Mucosa of rectum (tissue), 2 donors: ENCODE results near the gene SYNDIG1.

Experiments
- H3K27ac ChIP-seq, 2 donors: one replicate each; pipeline ENCODE4 v1.7.0; 2013; ENCODE audit warnings: inconsistent platforms in 2 of 2, low read depth in 2 of 2, low read length in 2 of 2
- H3K27me3 ChIP-seq, 2 donors: one replicate each; pipeline ENCODE4 v1.7.0; 2013; ENCODE audit warnings: low read length in 2 of 2; ENCODE audit not compliant: control insufficient read depth in 2 of 2, insufficient read depth in 2 of 2
- H3K36me3 ChIP-seq, 2 donors: one replicate each; pipeline ENCODE4 v1.7.0; 2013; ENCODE audit warnings: low read length in 2 of 2; ENCODE audit not compliant: control insufficient read depth in 2 of 2, insufficient read depth in 2 of 2
- H3K4me1 ChIP-seq, 2 donors: one replicate each; pipeline ENCODE4 v1.7.0; 2013; ENCODE audit warnings: low read length in 2 of 2, mild to moderate bottlenecking in 1 of 2; ENCODE audit not compliant: control insufficient read depth in 2 of 2, insufficient read depth in 2 of 2
- H3K4me3 ChIP-seq, 2 donors: one replicate each; pipeline ENCODE4 v1.7.0; 2013; ENCODE audit warnings: low read length in 2 of 2
- H3K9ac ChIP-seq, 2 donors: one replicate each; pipeline ENCODE4 v1.7.0; 2013; ENCODE audit warnings: low read length in 2 of 2, low read depth in 1 of 2, mild to moderate bottlenecking in 1 of 2
- H3K9me3 ChIP-seq, 2 donors: one replicate each; pipeline ENCODE4 v1.7.0; 2013; ENCODE audit warnings: low read length in 2 of 2; ENCODE audit not compliant: control insufficient read depth in 2 of 2
- donor health status: healthy.
- donor health status: Normal muscosa, but diverticular disease.

Gene SYNDIG1

DNA sequence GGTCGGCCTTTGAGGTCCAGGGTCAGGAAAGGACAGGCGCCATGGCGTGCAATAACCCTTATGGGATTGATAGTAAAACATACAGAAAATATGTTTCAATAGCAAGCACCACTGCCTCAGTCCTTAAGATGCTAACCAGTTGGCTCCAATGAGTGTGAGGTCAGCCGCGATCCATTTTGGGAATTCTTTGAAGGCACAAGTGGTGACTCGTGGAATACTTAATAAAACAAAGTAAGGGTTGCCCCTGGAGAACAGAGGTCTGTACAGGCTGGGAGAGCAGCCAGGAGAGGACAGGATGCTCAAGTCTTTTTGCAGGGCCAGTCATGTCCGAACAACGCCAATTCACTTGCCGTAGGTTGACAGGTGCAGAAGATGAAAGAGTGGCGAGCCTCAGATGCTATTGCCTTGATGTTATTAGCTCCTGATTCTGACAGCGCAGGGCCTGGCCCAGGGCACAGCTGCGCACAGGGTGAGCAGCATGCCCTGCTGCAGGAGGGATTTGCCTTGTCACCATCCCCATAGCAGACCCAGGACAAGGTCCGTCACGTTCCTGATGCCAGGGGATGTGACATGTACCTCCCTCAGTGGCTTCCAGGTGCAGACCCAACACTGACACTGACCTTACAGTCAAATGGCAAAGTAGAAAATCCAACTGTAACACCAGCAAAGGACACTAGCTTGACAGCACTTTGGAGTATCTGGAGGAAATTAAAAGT, 21.8 kb downstream of the SYNDIG1 start:
- no peaks in the 10 kb centered on the region for H3K36me3 ChIP-seq
- no peaks in the 10 kb centered on the region for H3K9me3 ChIP-seq
- H3K4me3 ChIP-seq = no peak overlapping the region
- no peak overlapping the region for H3K9ac ChIP-seq
- H3K27ac ChIP-seq = no peak overlapping the region
- H3K27me3 ChIP-seq = no peaks in the 10 kb centered on the region
- H3K4me1 ChIP-seq = peaks cover 0 to 8% of the 10 kb centered on the region in 2 donors

DNA sequence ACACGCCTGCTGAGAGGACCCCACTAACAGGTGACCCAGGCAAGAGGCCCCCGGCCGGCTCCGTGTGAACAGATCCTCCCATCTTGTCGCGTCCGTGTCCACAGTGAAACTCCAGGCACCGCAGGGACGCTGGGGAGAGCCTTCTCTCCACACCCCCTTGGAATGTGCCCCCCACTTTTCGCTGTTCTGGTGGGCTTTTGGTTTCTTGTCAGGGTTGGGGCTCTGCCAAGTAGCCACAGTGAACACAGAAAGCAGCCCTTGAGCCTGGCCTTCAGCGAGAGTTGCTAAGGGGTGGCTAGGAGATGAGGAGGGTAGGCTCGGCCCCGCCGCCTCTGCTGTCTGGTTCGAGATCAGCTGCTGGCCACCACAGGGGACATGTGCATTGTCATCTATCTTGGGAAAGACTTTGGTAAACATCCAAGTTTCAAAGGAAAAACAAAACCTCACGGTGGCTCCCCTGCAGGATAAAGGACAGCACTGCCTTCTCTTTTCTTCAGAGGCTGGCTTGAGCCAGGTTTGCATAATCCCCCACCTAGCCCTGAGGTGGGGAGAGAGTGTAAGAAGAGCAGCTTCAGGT, 22.7 kb downstream of the SYNDIG1 start:
- Histone ChIP-seq H3K36me3 (no peaks in the 10 kb centered on the region), H3K4me1 (peaks cover 0 to 8% of the 10 kb centered on the region in 2 donors), H3K4me3 (no peak overlapping the region), H3K9me3 (no peaks in the 10 kb centered on the region), H3K27ac (no peak overlapping the region), H3K9ac (no peak overlapping the region), H3K27me3 (no peaks in the 10 kb centered on the region)

DNA sequence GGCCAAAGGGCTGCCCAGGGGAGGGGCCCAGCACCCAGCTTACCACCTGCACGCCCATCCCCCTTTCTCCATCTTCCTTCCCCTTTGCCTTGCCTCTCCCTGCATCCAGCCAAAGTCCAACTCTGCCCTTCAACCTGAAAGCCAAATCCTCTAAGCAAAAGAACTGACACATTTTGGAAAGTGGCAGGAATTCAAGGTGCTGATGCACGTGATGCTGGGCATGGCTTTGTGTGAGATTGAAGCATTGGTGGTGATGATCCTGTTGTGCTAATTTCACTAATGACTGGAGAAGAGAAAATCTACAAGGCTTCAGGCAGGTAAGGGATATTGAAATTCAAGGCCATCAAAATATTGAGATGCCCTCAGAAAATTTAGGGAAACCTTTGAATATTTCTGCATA, 23.3 kb downstream of the SYNDIG1 start:
- no peak overlapping the region for H3K9ac ChIP-seq
- H3K9me3 ChIP-seq = no peaks in the 10 kb centered on the region
- H3K27me3 ChIP-seq = no peaks in the 10 kb centered on the region
- H3K4me3 ChIP-seq = no peak overlapping the region
- peaks cover 0 to 7% of the 10 kb centered on the region in 2 donors for H3K4me1 ChIP-seq
- no peak overlapping the region for H3K27ac ChIP-seq
- no peaks in the 10 kb centered on the region for H3K36me3 ChIP-seq

DNA sequence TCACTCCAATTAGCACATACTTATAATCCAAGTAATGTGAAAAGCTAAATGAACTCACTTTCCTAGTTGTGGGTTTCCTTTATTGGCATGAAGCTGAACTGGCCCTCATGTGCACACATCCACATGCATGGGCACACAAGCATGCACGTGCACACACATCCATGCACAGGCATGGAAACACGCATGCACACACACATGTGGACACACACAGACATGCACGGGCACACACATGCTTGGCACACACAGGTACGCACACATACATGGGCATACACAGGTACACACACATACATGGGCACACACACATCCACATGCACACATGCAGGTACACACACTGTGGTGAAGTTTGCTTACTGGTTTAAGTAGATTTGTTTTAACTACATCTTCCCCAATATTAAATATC, 23.8 kb downstream of the SYNDIG1 start:
- no peaks in the 10 kb centered on the region for H3K27me3 ChIP-seq
- no peak overlapping the region for H3K4me3 ChIP-seq
- H3K36me3 ChIP-seq = no peaks in the 10 kb centered on the region
- peaks cover 0 to 4% of the 10 kb centered on the region in 2 donors for H3K4me1 ChIP-seq
- H3K27ac ChIP-seq = no peak overlapping the region
- H3K9me3 ChIP-seq = no peaks in the 10 kb centered on the region
- H3K9ac ChIP-seq = no peak overlapping the region

- H3K4me3 ChIP-seq = no peak overlapping the region
- no peaks in the 10 kb centered on the region for H3K36me3 ChIP-seq
- H3K9ac ChIP-seq = no peak overlapping the region
- H3K27ac ChIP-seq = no peak overlapping the region
- no peaks in the 10 kb centered on the region for H3K9me3 ChIP-seq
- no peaks in the 10 kb centered on the region for H3K4me1 ChIP-seq
- H3K27me3 ChIP-seq = no peaks in the 10 kb centered on the region
These were observed 24.4 kb downstream of the SYNDIG1 start for GRCh38 chr20:24493661-24494459.

DNA sequence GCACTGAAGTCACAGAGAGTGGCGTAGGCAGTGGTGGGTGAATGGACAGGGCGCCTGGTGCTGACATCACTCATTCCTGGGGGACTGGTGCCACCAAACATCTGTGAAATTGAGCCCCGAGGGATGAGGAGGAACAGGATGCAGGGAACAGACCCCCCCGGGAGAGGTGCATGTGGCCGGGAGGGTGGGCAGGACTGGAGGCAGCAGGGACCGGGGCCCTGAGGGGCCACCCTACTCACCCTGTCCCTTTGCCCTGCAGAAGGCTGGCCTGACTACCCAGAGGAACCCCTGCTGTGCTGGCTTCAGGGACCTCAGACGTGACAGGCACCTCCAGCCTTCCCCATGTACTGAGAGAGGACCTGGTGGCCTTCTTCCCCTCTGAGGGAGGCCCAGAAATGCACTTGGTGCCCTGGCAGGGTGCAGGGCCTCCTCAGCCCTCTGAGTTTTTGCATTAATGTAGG, 25.1 kb downstream of the SYNDIG1 start:
- Histone ChIP-seq H3K36me3 (no peaks in the 10 kb centered on the region), H3K9me3 (no peaks in the 10 kb centered on the region), H3K9ac (no peak overlapping the region), H3K27me3 (no peaks in the 10 kb centered on the region), H3K27ac (no peak overlapping the region), H3K4me3 (no peak overlapping the region), H3K4me1 (no peaks in the 10 kb centered on the region)

GRCh38 chr20:24495266-24495665, 25.8 kb downstream of the SYNDIG1 start:
- Histone ChIP-seq H3K9me3 (no peaks in the 10 kb centered on the region), H3K4me3 (no peak overlapping the region), H3K36me3 (no peaks in the 10 kb centered on the region), H3K27ac (no peak overlapping the region), H3K9ac (no peak overlapping the region), H3K27me3 (no peaks in the 10 kb centered on the region), H3K4me1 (no peaks in the 10 kb centered on the region)

GRCh38 chr20:24497851-24498250, 28.4 kb downstream of the SYNDIG1 start:
- Histone ChIP-seq H3K9me3 (no peaks in the 10 kb centered on the region), H3K4me3 (no peak overlapping the region), H3K4me1 (no peaks in the 10 kb centered on the region), H3K9ac (no peak overlapping the region), H3K36me3 (no peaks in the 10 kb centered on the region), H3K27me3 (no peaks in the 10 kb centered on the region), H3K27ac (no peak overlapping the region)

DNA sequence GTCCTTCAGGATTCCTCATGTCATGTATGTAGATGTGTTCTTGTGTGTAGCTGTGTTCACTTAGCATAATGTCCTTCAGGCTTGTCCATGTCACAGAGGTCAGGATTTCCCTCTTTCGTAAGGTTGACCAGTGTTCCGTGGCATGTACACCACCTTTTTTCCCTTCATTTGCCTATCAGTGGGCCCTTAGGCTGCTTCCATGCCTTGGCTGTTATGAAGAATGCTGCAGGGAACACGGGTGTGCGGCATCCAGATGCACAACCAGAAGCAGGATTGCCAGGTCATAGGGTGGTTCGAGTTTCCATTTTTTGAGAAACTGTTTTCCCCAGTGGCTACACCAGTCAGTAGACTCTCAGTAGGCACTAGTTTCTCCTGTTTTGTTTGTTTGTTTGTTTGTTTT, 29.2 kb downstream of the SYNDIG1 start:
- no peaks in the 10 kb centered on the region for H3K9me3 ChIP-seq
- no peaks in the 10 kb centered on the region for H3K27me3 ChIP-seq
- H3K4me1 ChIP-seq = no peaks in the 10 kb centered on the region
- H3K9ac ChIP-seq = no peak overlapping the region
- H3K27ac ChIP-seq = no peak overlapping the region
- H3K36me3 ChIP-seq = no peaks in the 10 kb centered on the region
- H3K4me3 ChIP-seq = no peak overlapping the region

GRCh38 chr20:24499472-24499871, 30.0 kb downstream of the SYNDIG1 start:
- H3K4me1 ChIP-seq = no peaks in the 10 kb centered on the region
- H3K9me3 ChIP-seq = no peaks in the 10 kb centered on the region
- H3K27me3 ChIP-seq = no peaks in the 10 kb centered on the region
- H3K4me3 ChIP-seq = no peak overlapping the region
- H3K27ac ChIP-seq = no peak overlapping the region
- H3K9ac ChIP-seq = no peak overlapping the region
- H3K36me3 ChIP-seq = no peaks in the 10 kb centered on the region
